ENCODE measurements around the gene C5orf15.

DNA sequence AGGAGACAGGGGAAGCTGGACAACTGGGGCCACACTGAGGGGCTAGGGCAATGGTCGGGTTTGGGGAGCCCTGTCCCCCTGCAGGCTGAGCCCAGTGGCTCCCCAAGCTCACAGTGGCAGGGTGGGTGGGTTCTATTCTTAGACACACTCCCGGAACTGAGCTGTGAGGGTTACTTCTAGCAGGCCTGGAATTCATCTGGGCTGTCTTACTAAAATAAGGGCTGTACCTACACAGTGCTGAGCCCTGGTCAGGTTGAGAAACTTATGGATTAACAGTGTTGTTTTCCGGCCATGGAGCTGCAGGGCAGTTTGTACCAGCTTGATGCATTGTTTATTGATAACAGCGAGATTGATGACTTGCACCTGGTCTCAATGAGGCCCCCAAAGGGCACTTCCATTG lies 58.8 kb downstream of the C5orf15 start:
- TF ChIP-seq, protein P1, sequence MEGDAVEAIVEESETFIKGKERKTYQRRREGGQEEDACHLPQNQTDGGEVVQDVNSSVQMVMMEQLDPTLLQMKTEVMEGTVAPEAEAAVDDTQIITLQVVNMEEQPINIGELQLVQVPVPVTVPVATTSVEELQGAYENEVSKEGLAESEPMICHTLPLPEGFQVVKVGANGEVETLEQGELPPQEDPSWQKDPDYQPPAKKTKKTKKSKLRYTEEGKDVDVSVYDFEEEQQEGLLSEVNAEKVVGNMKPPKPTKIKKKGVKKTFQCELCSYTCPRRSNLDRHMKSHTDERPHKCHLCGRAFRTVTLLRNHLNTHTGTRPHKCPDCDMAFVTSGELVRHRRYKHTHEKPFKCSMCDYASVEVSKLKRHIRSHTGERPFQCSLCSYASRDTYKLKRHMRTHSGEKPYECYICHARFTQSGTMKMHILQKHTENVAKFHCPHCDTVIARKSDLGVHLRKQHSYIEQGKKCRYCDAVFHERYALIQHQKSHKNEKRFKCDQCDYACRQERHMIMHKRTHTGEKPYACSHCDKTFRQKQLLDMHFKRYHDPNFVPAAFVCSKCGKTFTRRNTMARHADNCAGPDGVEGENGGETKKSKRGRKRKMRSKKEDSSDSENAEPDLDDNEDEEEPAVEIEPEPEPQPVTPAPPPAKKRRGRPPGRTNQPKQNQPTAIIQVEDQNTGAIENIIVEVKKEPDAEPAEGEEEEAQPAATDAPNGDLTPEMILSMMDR (conservative IDR thresholded peaks at IDR 0.05 in 1 of 2, IDR thresholded peaks at IDR 0.05 in 1 of 2; ENCODE audit: extremely low read depth in 1 of 2, insufficient read depth in 1 of 2, low read depth in 1 of 2, low read length in 2 of 2): no peak
- TF ChIP-seq EZH2 (IDR thresholded peaks at IDR 0.05; ENCODE audit: borderline replicate concordance, low read length): no peak
